GM19463 (cell line): ENCODE results near the gene MRNIP.

Source experiments
- ATAC-seq: cut with Tn5 transposase; IDR thresholded peaks from one replicate; pipeline ENCODE4 v1.9.1; 2021; ENCODE audit warnings: mild to moderate bottlenecking, moderate library complexity; ENCODE audit not compliant: unreplicated experiment

MRNIP gene

GRCh38 chr5:179858586-179859427, at the start of gene MRNIP:
Gene MRNIP, minus strand, starts transcription at chr5:179858817. Its CDS starts 21 bp downstream, at chr5:179858796.
- peak; percentile 96 for ATAC-seq

GRCh38 chr5:179907556-179908324, 49.1 kb upstream of the MRNIP start, which contains the start of gene TBC1D9B:
Gene TBC1D9B, minus strand, starts transcription at chr5:179907897. Its CDS starts 76 bp downstream, at chr5:179907821.
- peak; percentile 87 for ATAC-seq

GRCh38 chr5:179906795-179907555, 48.4 kb upstream of the MRNIP start:
- ATAC-seq, result no peak

- no peak for ATAC-seq
Measured at GRCh38 chr5:179906294-179906794, 47.7 kb upstream of the MRNIP start.

- ATAC-seq, result no peak
Measured at GRCh38 chr5:179905161-179905560, 46.5 kb upstream of the MRNIP start.

DNA sequence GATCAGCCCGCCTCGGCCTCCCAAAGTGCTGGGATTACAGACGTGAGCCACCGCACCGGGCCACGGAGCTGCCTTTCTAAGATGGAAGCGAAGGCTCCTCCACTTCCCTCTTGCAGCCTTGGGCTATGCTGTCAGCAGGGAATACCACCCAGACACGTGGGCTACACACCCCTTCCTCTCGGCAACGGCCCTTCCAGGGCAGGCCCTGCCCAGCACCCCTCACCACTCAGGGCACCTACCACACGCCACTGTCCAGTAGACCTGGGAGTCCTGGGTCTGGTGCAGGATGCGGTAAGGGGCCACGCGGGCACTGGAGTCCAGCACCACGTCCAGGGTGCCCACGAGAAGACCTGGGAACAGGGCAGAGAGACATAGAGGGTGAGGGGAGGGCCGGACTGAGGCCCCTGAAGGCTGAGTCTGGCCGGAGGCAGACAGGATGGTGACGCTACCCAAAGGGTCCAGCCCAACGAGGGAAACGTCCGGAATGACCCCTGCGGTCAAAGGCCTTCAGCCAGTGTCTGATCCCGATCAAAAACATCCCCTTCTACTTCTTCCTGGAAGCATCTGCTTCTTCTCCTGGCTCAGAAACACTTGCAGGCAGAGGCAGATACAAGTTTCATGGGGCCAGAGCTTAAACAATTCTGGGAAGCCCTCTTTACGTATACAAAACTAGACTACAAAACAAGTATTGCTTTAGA, 46.0 kb upstream of the MRNIP start:
- no peak for ATAC-seq

DNA sequence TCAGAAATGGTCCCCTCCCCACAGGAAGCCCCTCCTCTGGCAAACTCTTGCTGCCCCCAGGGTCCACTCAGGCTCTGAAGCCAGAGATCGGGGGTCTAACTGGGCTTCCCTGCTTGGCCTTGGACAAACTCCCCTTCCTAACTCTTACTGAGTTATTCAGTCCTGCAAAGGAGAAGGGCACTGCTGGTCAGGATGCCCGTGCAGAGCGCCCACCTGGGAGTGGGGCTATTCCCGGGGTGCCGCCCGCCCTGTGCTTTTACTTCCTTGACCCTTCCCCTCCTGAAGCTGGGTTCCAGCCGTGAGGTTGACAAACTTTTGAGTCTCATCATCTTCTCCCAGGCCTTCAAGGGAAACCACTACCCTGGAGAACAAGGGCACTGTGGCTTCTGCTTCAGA, 44.1 kb upstream of the MRNIP start:
- no peak for ATAC-seq

DNA sequence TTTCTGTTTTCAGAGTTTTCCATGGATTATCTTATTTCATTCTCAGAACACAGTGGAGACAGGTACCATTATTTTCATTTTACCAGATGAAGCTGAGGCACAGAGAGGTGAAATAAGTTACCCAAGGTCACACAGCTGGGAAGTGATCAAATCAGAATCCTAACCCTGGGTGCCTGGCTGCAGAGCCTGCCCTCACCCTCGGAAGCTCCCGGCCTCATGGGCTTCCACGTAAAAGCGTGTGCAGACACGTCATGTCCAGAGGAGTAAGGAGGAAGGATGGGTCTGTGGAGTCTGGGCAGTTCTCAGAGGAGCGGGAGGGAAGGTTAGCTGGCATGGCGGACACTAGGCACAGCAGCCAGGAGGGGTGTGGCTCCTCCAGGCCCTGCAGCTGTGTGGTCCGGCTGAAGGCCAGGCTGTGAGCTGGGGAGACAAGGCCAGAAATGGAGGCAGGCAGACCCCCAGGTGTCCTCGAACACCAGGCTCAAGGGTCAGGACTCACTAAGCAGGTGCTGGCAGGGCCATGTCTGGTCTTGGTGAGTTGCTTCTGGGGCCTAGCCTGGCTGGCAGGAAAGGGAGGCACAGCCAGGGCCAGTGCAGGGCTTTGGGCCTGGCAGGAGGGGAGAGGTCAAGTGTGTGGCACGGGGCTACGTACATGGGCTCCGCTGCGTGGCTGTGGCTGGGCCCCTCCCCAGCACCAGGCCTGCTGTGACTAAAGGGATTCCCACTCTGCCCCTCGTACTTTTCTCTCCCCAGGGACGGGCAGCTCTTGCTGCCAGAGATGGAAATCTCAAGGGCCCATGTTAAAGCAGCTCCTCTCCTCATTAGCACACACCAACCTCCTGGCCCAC, 43.5 kb upstream of the MRNIP start:
- ATAC-seq, result no peak

- no peak for ATAC-seq
Measured at GRCh38 chr5:179901462-179901861, 42.8 kb upstream of the MRNIP start.

DNA sequence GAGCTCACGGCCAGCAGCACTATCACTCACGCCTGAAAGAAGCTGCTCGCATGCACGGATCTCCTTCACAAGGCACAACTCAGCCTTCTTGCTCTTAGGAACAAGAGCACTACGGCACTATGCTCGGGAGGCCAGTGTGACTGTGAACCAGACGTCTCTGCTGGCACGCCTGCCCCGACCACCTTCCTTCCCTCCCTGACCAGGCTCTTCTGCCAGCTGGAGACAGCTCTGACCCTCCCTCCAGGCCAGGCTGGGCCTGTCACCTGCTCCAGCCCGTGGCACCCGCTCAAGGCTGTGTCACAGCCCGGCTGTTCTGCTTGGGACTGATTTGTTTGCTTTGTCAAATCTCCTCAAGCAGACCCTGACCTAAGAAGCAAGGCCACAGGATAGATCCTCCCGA, 42.1 kb upstream of the MRNIP start:
- ATAC-seq, result no peak

GRCh38 chr5:179900206-179900605, 41.6 kb upstream of the MRNIP start:
- ATAC-seq, result no peak

GRCh38 chr5:179895861-179896260, 37.2 kb upstream of the MRNIP start:
- ATAC-seq, result no peak

GRCh38 chr5:179893958-179894895, 35.6 kb upstream of the MRNIP start:
- no peak for ATAC-seq

DNA sequence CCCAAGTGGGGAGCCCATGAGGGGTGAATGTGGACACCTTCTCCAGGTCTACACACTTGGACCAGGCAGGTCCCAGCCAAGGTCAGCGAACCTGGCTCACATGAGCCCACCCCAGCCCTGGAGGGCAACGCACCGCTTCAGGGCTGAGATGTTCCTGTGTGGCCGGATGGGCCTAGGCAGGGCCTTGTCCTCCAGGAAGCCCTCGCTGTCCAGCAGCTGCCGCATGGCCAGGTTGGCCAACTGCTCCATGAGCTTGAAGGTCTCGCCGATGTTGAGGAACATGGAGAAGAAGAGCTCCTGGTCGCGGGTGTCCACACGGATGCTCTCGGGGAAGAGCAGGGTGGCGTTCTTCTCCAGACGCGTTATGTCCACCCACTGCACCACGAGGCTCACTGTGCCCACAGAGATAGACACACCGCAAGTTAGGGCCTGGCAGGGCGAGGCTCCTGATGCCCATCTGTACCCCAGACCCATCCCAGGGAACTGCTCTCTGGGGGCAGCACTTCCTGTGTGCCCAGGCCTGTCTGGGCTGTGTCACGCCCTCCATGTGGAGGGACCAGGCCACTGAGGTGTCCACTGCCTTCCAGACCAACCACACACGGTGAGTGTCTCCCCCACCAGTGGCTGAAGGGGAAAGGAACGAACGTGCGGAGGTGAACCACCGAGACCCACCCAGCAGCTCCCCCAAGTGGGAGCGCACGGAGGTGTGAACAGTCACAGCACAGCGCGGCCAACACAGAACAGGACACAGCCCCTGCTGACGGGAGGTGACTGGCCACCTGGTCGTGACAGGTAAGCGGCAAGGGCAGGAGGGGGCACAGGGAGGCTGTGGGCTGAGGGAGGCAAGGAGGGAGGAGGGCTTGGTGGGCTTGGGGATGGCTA, 34.7 kb upstream of the MRNIP start:
- no peak for ATAC-seq

- ATAC-seq, result no peak
Measured at GRCh38 chr5:179892255-179892654, 33.6 kb upstream of the MRNIP start.

DNA sequence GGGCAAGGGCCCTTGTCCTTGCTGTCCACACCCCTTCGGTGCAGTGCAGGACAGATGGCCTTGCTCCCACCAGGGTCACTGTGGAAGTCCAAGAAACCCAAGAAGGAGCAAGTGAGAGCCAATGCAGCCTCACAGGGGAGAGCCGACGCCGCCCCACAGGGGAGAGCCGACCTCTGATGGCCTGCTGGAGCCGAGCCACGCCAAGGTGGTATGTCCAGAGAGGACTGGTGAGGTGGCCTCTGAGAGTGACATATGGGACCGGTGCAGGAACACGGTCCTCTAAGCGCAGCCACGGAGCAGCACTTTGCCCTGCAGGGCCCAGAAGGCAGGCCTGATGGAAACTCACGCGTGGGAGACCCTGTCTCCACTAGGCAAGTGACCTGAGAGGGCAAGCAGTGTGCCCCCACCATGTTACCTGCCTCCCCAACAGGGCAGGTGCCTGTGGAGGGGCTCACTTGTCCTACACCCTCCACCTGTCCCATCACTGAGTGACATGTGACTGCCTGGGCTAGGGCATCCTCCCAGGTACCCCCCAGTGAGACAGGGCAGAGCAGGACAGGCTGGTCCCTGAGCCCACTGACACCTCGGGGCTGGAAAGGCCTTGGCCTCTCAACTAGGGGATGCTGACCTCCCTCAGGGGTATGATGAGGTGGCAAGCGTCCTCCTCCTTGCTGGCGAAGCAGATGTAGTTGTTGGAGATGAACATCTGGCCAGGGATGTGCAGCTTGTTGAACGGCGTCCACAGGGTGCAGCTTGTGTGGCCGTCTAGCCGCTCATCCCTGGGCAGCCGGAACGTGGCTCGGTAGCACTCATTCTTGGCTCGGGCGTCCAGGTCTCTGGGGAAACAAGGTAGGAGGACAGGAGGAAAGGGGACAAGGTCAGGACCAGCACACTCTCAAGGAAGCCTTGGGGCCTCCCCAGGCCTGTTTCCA, 32.4 kb upstream of the MRNIP start:
- ATAC-seq, result no peak
